ENCODE measurements around the gene TECPR1. TPM values are rescaled to one million over a fixed set of nuclear protein-coding genes. Genes with fewer than 3 reads are reported as not detected.

Gene TECPR1
- total and polyA plus RNA-seq, 2 of the 8 experiments (the other 6 are each of a cell fraction or from before 2014, with no cell fraction given): 1.3 to 11.1 TPM

DNA sequence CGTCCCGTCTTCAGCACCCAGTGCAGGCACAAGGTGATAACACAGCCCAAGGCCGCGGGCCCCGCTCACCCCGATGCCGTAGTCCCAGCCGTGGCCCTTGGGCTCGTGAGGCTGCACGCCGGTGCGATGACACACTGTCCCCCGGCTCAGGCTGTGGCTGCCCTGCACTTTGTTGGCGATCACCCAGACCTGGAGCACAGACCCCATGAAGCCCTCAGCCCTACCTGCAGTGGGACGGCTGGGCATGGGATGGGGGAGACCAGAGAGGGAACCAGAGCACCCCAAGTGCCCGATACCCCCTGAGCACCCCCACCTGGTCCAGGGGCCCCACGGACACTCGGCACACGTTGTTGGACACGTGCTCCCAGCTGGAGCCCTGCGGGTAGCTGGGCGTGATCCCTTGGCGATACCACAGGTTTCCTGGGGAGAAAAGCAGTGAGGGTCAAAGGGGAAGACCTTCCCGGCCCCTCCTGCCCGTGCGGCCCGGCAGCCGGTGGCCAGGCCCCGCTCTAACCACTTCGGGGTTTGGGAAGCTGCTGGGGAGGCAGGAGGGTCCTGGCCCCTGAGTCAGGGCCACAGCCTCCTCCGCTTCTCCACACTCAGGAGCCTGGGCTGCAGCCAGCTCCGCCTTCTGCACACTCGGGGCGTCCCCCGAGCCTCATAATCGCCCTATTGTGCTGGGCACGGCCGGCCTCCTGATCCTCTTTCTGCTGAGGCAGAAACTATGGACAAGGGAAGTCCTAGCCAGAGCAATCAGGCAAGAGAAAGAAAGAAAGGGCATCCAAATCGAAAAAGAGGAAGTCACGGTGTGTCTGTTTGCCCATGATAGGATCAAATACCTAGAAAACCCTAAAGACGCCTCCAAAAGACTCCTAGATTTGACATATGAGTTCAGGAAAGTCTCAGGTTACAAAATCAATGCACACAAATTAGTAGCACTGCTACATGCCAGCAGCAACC is 34.1 kb downstream of the TECPR1 start:
- no peak for FAIRE-seq
- no peak overlapping the region; the same call in 1 of the 2 replicates for H3K27ac ChIP-seq (ENCODE audit: low read depth, low read length)

More for the DNA sequence above, 34.1 kb downstream of the TECPR1 start:
- H2AFZ ChIP-seq (ENCODE audit: low read length): no peak overlapping the region
- no peaks in the 10 kb centered on the region for H3K36me3 ChIP-seq (ENCODE audit: control insufficient read depth in 2 of 4, insufficient read depth in 4 of 4, low read length in 3 of 4)
- no peak overlapping the region for H3K18ac ChIP-seq (ENCODE audit: extremely low read depth, low read length)
- no peak for DNase-seq (ENCODE audit: low read depth in 1 of 2, low spot score in 2 of 2)
- no peak overlapping the region for H4K5ac ChIP-seq (ENCODE audit: insufficient read length, low read depth, low read length)
- H3K14ac ChIP-seq (ENCODE audit: insufficient read length): no peak overlapping the region
- no peaks in the 10 kb centered on the region; the same call in 1 of the 2 replicates for H3K79me1 ChIP-seq (ENCODE audit: low read depth, low read length)
- WGBS, 2 experiments (ENCODE audit: extremely low coverage in 1 of 2, insufficient coverage in 1 of 2, insufficient read length in 1 of 2, insufficient replicate concordance in 2 of 2, low coverage in 1 of 2, low lambda C conversion rate in 2 of 2, missing lambda C conversion rate in 1 of 2): 92% methylated on average over 39 of the region's 41 CpGs; no CpG with 5 or more reads in 1 of the 2 experiments
- H2BK12ac ChIP-seq (ENCODE audit: low read depth, low read length): no peak overlapping the region
- ChIA-PET CTCF (ENCODE audit: partially characterized antibody) (interaction anchor here (0.5 kb wide), 1 partner anchor 203 kb away, joined by 4 read pairs; no protein-coding TSS in a partner anchor), POLR2A (ENCODE audit: partially characterized antibody) (no interaction called here)
- H3K27me3 ChIP-seq (replicated peaks in 1 of 4; ENCODE audit: control insufficient read depth in 3 of 4, extremely low read depth in 1 of 4, insufficient read depth in 3 of 4, low read length in 3 of 4): no peaks in the 10 kb centered on the region
- H3K9ac ChIP-seq (replicated peaks in 1 of 4; ENCODE audit: extremely low read depth in 1 of 4, low read depth in 3 of 4, low read length in 3 of 4): no peak overlapping the region
- H4K91ac ChIP-seq (replicated peaks; ENCODE audit: insufficient read length, low read length): no peak overlapping the region
- H3K4ac ChIP-seq (replicated peaks; ENCODE audit: insufficient read length, low read depth, low read length): no peak overlapping the region
- TF ChIP-seq KDM4A (IDR thresholded peaks at IDR 0.05; ENCODE audit: low read depth, low read length, severe bottlenecking): no peak
- TF ChIP-seq SP2 (IDR thresholded peaks at IDR 0.05; ENCODE audit: low read length): no peak
- no peak for TF ChIP-seq TCF12 (IDR thresholded peaks at IDR 0.05; ENCODE audit: low read depth, low read length)
- TF ChIP-seq KDM5A (IDR thresholded peaks at IDR 0.05; ENCODE audit: low read length): no peak
- TF ChIP-seq CTBP2 (IDR thresholded peaks at IDR 0.05; ENCODE audit: borderline replicate concordance, insufficient read depth, insufficient read length, low read length): no peak
- H3K23ac ChIP-seq (ENCODE audit: insufficient read length): no peak overlapping the region
- no peaks in the 10 kb centered on the region for H3K23me2 ChIP-seq (ENCODE audit: low read depth, low read length)
- H3K4me2 ChIP-seq (ENCODE audit: insufficient read depth in 1 of 2, low read depth in 2 of 2, low read length in 2 of 2): no peak overlapping the region
- no peak overlapping the region for H2BK20ac ChIP-seq (ENCODE audit: low read length)
- H2BK120ac ChIP-seq (replicated peaks; ENCODE audit: low read depth, low read length): no peak overlapping the region
- no peak overlapping the region for H3K4me3 ChIP-seq (ENCODE audit: extremely low read depth in 1 of 4, insufficient read depth in 2 of 4, low read depth in 3 of 4, low read length in 4 of 4)
- H3K9me3 ChIP-seq (ENCODE audit: insufficient read depth in 2 of 2, low read depth in 1 of 2, low read length in 1 of 2): no peaks in the 10 kb centered on the region
- H2AK5ac ChIP-seq (ENCODE audit: low read depth, low read length): 0 out of 2 replicates have a peak overlapping the region, but pooled peaks have one; percentile 24
- no peak overlapping the region for H3K56ac ChIP-seq (replicated peaks; ENCODE audit: insufficient read length, low read depth, low read length)
- H3K4me1 ChIP-seq (replicated peaks in 1 of 4; ENCODE audit: control insufficient read depth in 3 of 4, insufficient read depth in 4 of 4, low read length in 3 of 4): no peaks in the 10 kb centered on the region; a peak in 1 of 7 replicates
- no peaks in the 10 kb centered on the region for H3K79me2 ChIP-seq (ENCODE audit: control insufficient read depth in 1 of 2, insufficient read depth in 2 of 2, low read length in 2 of 2)
- 0 out of 2 replicates have a peak overlapping the region, but pooled peaks have one; percentile 29 for H2BK15ac ChIP-seq (ENCODE audit: low read length)
- H2BK5ac ChIP-seq (ENCODE audit: low read depth, low read length): no peak overlapping the region
- H4K8ac ChIP-seq (ENCODE audit: extremely low read depth, insufficient read depth, low read length): peak overlapping the region; percentile 68
- H4K20me1 ChIP-seq (replicated peaks in 1 of 2; ENCODE audit: control insufficient read depth in 1 of 2, insufficient read depth in 2 of 2, low read length in 2 of 2): no peaks in the 10 kb centered on the region
